ENCODE measurements around the gene BTC. TPM values are rescaled to one million over a fixed set of nuclear protein-coding genes. Genes with fewer than 3 reads are reported as not detected.

BTC gene
- total and polyA plus RNA-seq, 12 donors: 0.11 to 1.9 (median 0.95) TPM

- Histone ChIP-seq H3K27me3 (no peaks in the 10 kb centered on the region), H3K27ac (no peak overlapping the region), H3K4me3 (no peak overlapping the region), H3K9me3 (replicated peaks in 1 of 3) (no peaks in the 10 kb centered on the region), H3K4me1 (replicated peaks in 1 of 2) (no peaks in the 10 kb centered on the region), H3K36me3 (replicated peaks in 1 of 2) (no peaks in the 10 kb centered on the region)
- WGBS, 4 donors: 52 to 84% (median 61%) methylated on average over 2 of the region's 2 CpGs
- no peak for TF ChIP-seq POLR2A (IDR thresholded peaks at IDR 0.05)
- TF ChIP-seq CTCF (IDR thresholded peaks at IDR 0.05): no peak
- no peak for DNase-seq
- intact Hi-C loops (cut with DNase I): no loop called here
Measured at GRCh38 chr4:74734995-74735394, 59.3 kb downstream of the BTC start.

GRCh38 chr4:74733756-74734155, 60.6 kb downstream of the BTC start:
- Histone ChIP-seq H3K9me3 (replicated peaks in 1 of 3) (no peaks in the 10 kb centered on the region), H3K27ac (no peak overlapping the region), H3K27me3 (no peaks in the 10 kb centered on the region), H3K36me3 (replicated peaks in 1 of 2) (no peaks in the 10 kb centered on the region), H3K4me3 (no peak overlapping the region), H3K4me1 (replicated peaks in 1 of 2) (no peaks in the 10 kb centered on the region)
- TF ChIP-seq POLR2A (IDR thresholded peaks at IDR 0.05) (no peak), CTCF (IDR thresholded peaks at IDR 0.05) (no peak)
- DNase-seq: no peak
- WGBS, 4 donors: 60 to 73% (median 67%) methylated on average over 1 of the region's 1 CpG
- intact Hi-C loops (cut with DNase I): no loop called here

DNA sequence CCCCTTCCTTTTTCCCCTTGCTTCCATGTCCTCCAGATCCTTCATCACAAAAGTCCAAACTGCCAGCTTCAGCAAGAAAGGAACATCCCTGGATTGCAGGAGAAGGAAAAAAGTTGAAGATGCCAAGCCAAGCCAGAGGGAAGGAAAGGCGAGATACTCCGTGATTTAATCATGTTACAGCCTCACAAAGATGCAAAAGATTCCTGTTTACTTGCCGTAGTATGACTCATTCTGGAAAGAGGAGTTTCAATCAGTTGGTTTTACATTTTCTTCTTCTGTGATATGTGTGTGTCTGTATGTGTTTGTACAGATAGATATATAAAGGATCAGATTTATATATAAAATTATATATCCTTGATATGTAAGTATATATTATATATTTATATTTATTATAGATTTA, 69.3 kb downstream of the BTC start:
- Histone ChIP-seq H3K9me3 (replicated peaks in 1 of 3) (no peaks in the 10 kb centered on the region), H3K4me3 (no peak overlapping the region), H3K27ac (no peak overlapping the region), H3K36me3 (replicated peaks in 1 of 2) (no peaks in the 10 kb centered on the region), H3K4me1 (replicated peaks in 1 of 2) (no peaks in the 10 kb centered on the region), H3K27me3 (no peaks in the 10 kb centered on the region)
- WGBS, 4 donors: 70 to 83% (median 70%) methylated on average over 3 of the region's 3 CpGs
- TF ChIP-seq CTCF (IDR thresholded peaks at IDR 0.05) (no peak), POLR2A (IDR thresholded peaks at IDR 0.05) (no peak)
- intact Hi-C loops (cut with DNase I): no loop called here
- DNase-seq: no peak

DNA sequence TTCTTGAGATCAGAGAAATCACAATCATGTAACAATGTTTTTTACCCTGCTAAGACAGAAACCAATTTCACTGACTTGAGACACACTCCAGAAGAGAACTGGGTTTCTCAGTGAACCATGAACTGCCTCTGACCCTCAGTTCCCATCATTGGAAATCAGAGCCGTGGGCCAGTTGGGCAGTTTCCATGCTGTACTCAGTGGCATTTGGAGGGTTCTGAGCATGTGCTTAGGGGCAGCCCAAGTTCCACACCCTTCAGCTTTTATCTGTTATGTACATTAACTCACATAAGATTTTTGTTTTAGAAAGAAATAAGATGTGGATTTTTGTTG, 77.9 kb downstream of the BTC start:
- TF ChIP-seq CTCF (IDR thresholded peaks at IDR 0.05): no peak
- no peak for TF ChIP-seq POLR2A (IDR thresholded peaks at IDR 0.05)
- intact Hi-C loops (cut with DNase I): no loop called here
- 9 to 44% (median 37%) methylated on average over 1 of the region's 1 CpG for WGBS, 4 donors
- H3K27ac ChIP-seq: no peak overlapping the region
- DNase-seq: no peak
- H3K27me3 ChIP-seq: no peaks in the 10 kb centered on the region
- H3K36me3 ChIP-seq (replicated peaks in 1 of 2): no peaks in the 10 kb centered on the region
- H3K4me1 ChIP-seq (replicated peaks in 1 of 2): no peaks in the 10 kb centered on the region
- no peak overlapping the region for H3K4me3 ChIP-seq
- no peaks in the 10 kb centered on the region for H3K9me3 ChIP-seq (replicated peaks in 1 of 3)
